SK-N-SH (cell line): ENCODE data around the gene THUMPD3. TPM values are rescaled to one million over a fixed set of nuclear protein-coding genes. Genes with fewer than 3 reads are reported as not detected.

Experiments
- CTCF ChIA-PET: fragments of 300-600, 350-600 bp; formaldehyde crosslinking; extraction: SDS; loops from one replicate; lab custom pipeline; 2021; lab: Yijun Ruan, JAX
- POLR2A ChIA-PET: fragments of 350-600 bp; sonication (Branson Sonifier 250); formaldehyde crosslinking; extraction: SDS; loops from one replicate; lab custom pipeline; 2020; ENCODE audit warnings: antibody characterized with exemption, inconsistent platforms; lab: Yijun Ruan, JAX
- DNase-seq: peaks from one replicate; pipeline ENCODE4 v3.0.0; 2012
- H2AFZ ChIP-seq: fragments of 200-600 bp; sonication (generic); 2 replicates; pipeline ENCODE4 v1.8.1; 2016; ENCODE audit warnings: antibody characterized with exemption, mild to moderate bottlenecking, low read depth
- H3F3A ChIP-seq: fragments of 200-600 bp; sonication (generic); replicated peaks from 2 replicates; pipeline ENCODE3; 2016; ENCODE audit warnings: antibody characterized with exemption, mild to moderate bottlenecking; ENCODE audit not compliant: insufficient read depth
- H3K27ac ChIP-seq, 2 experiments: fragments of 200-500 bp in 1 of 2; fragments of 200-600 bp in 1 of 2; sonication (Bioruptor generic) in 1 of 2; sonication (generic), shearing (Covaris generic) in 1 of 2; 2 replicates each; pipeline versions ENCODE4 v1.5.1 to v1.6.1; 2014 to 2016; ENCODE audit warnings: low read depth in 2 of 2, inconsistent platforms in 1 of 2, low read length in 1 of 2, mild to moderate bottlenecking in 1 of 2, mixed read lengths in 1 of 2
- H3K27me3 ChIP-seq: fragments of 200-600 bp; sonication (generic), shearing (Covaris generic); 2 replicates; pipeline ENCODE4 v1.6.1; 2016; ENCODE audit warnings: mixed run types; ENCODE audit not compliant: insufficient read depth
- H3K36me3 ChIP-seq, 2 experiments: fragments of 200-500 bp in 1 of 2; fragments of 200-600 bp in 1 of 2; sonication (Bioruptor generic) in 1 of 2; sonication (generic) in 1 of 2; replicated peaks in 1 of 2; 2 replicates each; pipeline versions ENCODE3 to v1.5.1; 2014 to 2016; ENCODE audit warnings: low read length in 1 of 2, mild to moderate bottlenecking in 1 of 2; ENCODE audit not compliant: insufficient read depth in 2 of 2, control insufficient read depth in 1 of 2
- H3K4me1 ChIP-seq, 2 experiments: fragments of 200-500 bp in 1 of 2; fragments of 200-600 bp in 1 of 2; sonication (Bioruptor generic) in 1 of 2; sonication (generic), shearing (Covaris generic) in 1 of 2; 2 replicates each; pipeline versions ENCODE4 v1.5.1 to v1.6.1; 2014 to 2016; ENCODE audit warnings: low read depth in 1 of 2, low read length in 1 of 2, mixed run types in 1 of 2; ENCODE audit not compliant: insufficient read depth in 2 of 2, control insufficient read depth in 1 of 2
- H3K4me2 ChIP-seq: fragments of 200-600 bp; sonication (generic), shearing (Covaris generic); 2 replicates; pipeline ENCODE4 v1.6.1; 2017; ENCODE audit warnings: mixed run types
- H3K4me3 ChIP-seq, 2 experiments: fragments of 200-500 bp in 1 of 2; fragments of 200-600 bp in 1 of 2; sonication (Bioruptor generic) in 1 of 2; sonication (generic), shearing (Covaris generic) in 1 of 2; 2 replicates each; pipeline versions ENCODE4 v1.5.1 to v1.8.1; 2014 to 2016; ENCODE audit warnings: low read depth in 2 of 2, inconsistent platforms in 1 of 2, low read length in 1 of 2, mild to moderate bottlenecking in 1 of 2, mixed read lengths in 1 of 2, moderate library complexity in 1 of 2
- H3K79me2 ChIP-seq: fragments of 200-600 bp; sonication (generic); 2 replicates; pipeline ENCODE4 v1.8.1; 2017; ENCODE audit warnings: mild to moderate bottlenecking; ENCODE audit not compliant: insufficient read depth
- H3K9ac ChIP-seq: fragments of 200-600 bp; sonication (generic); 2 replicates; pipeline ENCODE4 v1.6.1; 2017; ENCODE audit warnings: mixed run types
- H3K9me2 ChIP-seq: fragments of 200-600 bp; sonication (generic); 2 replicates; pipeline ENCODE4 v1.6.1; 2017; ENCODE audit warnings: mixed run types
- H3K9me3 ChIP-seq: fragments of 200-600 bp; sonication (generic); 2 replicates; pipeline ENCODE4 v1.6.1; 2017; ENCODE audit warnings: mixed run types, mild to moderate bottlenecking, moderate library complexity
- H4K20me1 ChIP-seq: fragments of 200-600 bp; sonication (generic); 2 replicates; pipeline ENCODE4 v1.6.1; 2017; ENCODE audit warnings: mild to moderate bottlenecking, mixed run types; ENCODE audit not compliant: insufficient read depth
- CHD2 ChIP-seq: fragments of 150-350 bp; IDR thresholded peaks from 2 replicates; pipeline ENCODE4 v1.6.1; 2018; ENCODE audit warnings: low read length; ENCODE audit not compliant: partially characterized antibody
- EP300 ChIP-seq, 2 experiments: IDR thresholded peaks; 2 replicates each; pipeline versions ENCODE4 v1.4.0 to v1.6.1; 2012; ENCODE audit warnings: borderline replicate concordance in 1 of 2, low read depth in 1 of 2, low read length in 1 of 2
- MXI1 ChIP-seq: IDR thresholded peaks from 2 replicates; pipeline ENCODE4 v1.6.1; 2012; ENCODE audit warnings: mild to moderate bottlenecking, low read depth, low read length, improper control_type of control experiment
- RAD21 ChIP-seq: IDR thresholded peaks from 2 replicates; pipeline ENCODE4 v1.6.1; 2012; ENCODE audit warnings: mild to moderate bottlenecking, low read length
- SIN3A ChIP-seq: IDR thresholded peaks from 2 replicates; pipeline ENCODE4 v1.6.1; 2012; ENCODE audit warnings: low read depth, mild to moderate bottlenecking, low read length, moderate library complexity, borderline replicate concordance
- TAF1 ChIP-seq: IDR thresholded peaks from 2 replicates; pipeline ENCODE4 v1.6.1; 2012; ENCODE audit warnings: low read depth, mild to moderate bottlenecking, low read length, moderate library complexity, borderline replicate concordance
- TCF12 ChIP-seq: IDR thresholded peaks from 2 replicates; pipeline ENCODE4 v1.4.0; 2012
- TEAD4 ChIP-seq: IDR thresholded peaks from 2 replicates; pipeline ENCODE4 v1.4.0; 2012; ENCODE audit warnings: mild to moderate bottlenecking, borderline replicate concordance; ENCODE audit not compliant: insufficient read depth
- YY1 ChIP-seq: IDR thresholded peaks from 2 replicates; pipeline ENCODE4 v1.4.0; 2012; ENCODE audit warnings: low read depth, mild to moderate bottlenecking
- WGBS: methylation state at CpG from one replicate; pipeline ENCODE4 v1.1.6; 2017; ENCODE audit warnings: low lambda C conversion rate; 5-methylcytosine and 5-hydroxymethylcytosine counted together
- polyA plus RNA-seq, 3 experiments: library from polyadenylated mRNA; depleted of rRNA; stranded (reverse); fragments of >200 nt; gene quantifications; 2 replicates each; pipeline ENCODE4 v1.2.3, GENCODE V29; 2012
- TF ChIP-seq, protein P1 (sequence below): IDR thresholded peaks from 2 replicates; pipeline ENCODE4 v1.4.0; 2012; ENCODE audit warnings: low read depth, borderline replicate concordance
- TF ChIP-seq, protein P2 (sequence below): fragments of 150-350 bp; IDR thresholded peaks from 2 replicates; pipeline ENCODE4 v1.6.1; 2016; ENCODE audit warnings: mild to moderate bottlenecking, low read depth, low read length
- TF ChIP-seq, protein P3 (sequence below): IDR thresholded peaks from 2 replicates; pipeline ENCODE4 v1.6.1; 2012; ENCODE audit warnings: mild to moderate bottlenecking, low read depth, low read length, moderate library complexity
- TF ChIP-seq, protein P4 (sequence below): IDR thresholded peaks from 2 replicates; pipeline ENCODE4; 2012
- TF ChIP-seq, protein P5 (sequence below): IDR thresholded peaks from 2 replicates; pipeline ENCODE4 v1.4.0; 2012; ENCODE audit warnings: low read depth, borderline replicate concordance

Gene THUMPD3
- polyA plus RNA-seq, 1 of the 3 experiments (the other 2 are of a cell fraction) = 27.1 TPM

DNA sequence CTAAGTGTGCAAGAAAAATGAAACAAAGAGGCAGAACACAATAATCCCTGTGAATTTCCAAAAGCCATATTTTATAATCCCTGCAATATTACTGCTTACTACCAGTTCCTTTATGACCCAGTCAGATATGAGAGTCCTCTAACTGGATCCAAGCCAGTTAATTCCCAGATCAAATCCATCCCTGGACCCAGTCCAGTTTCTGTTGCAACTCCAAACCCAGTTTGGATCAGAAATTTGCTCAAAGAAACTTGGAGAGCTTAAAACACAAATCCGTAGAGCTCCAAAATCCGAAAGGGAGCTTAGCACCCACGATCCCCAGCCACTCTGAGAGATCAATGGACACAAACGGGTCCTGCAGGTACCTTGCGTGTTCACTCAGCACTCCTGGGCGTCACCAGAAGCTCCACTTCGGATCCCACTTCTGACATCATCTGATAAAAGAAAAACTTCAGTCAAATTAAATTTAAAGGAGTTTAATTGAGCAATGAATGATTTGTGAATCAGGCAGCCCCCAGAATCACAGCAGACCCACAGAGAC is 32.6 kb upstream of the THUMPD3 start:
- TF ChIP-seq, protein P1, sequence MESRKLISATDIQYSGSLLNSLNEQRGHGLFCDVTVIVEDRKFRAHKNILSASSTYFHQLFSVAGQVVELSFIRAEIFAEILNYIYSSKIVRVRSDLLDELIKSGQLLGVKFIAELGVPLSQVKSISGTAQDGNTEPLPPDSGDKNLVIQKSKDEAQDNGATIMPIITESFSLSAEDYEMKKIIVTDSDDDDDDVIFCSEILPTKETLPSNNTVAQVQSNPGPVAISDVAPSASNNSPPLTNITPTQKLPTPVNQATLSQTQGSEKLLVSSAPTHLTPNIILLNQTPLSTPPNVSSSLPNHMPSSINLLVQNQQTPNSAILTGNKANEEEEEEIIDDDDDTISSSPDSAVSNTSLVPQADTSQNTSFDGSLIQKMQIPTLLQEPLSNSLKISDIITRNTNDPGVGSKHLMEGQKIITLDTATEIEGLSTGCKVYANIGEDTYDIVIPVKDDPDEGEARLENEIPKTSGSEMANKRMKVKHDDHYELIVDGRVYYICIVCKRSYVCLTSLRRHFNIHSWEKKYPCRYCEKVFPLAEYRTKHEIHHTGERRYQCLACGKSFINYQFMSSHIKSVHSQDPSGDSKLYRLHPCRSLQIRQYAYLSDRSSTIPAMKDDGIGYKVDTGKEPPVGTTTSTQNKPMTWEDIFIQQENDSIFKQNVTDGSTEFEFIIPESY = no peak
- TF ChIP-seq TEAD4 (no peak), YY1 (no peak), MXI1 (no peak), TAF1 (no peak)
- CTCF ChIA-PET = interaction anchor here (0.7 to 2.0 kb wide), 4 partner anchors 10 to 343 kb away, joined by 3 to 12 read pairs (median 3); no protein-coding TSS in a partner anchor

DNA sequence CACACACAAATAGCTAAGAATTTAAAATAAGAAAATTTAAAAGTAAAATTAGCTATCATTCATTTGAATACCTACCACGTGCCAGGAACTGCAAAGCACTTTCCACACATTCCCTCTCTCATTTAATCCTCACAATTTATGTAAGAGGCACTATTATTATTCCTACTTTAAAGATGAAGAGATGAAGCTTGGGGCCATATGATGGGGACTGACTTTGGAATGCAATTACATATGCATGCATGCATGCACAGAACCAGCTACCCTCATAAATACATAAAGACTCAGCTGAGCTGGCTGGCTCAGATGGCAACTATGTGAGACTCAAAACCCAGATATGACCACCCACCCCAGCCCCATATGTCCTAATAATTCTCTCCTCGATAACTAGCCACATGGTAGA is 31.7 kb upstream of the THUMPD3 start:
- ChIA-PET CTCF (interaction anchor here (1.2 to 2.0 kb wide), 3 partner anchors 22 to 344 kb away, joined by 3 to 12 read pairs (median 3); no protein-coding TSS in a partner anchor), POLR2A (no interaction called here)
- Histone ChIP-seq H2AFZ (no peak overlapping the region), H3K4me3 (no peak overlapping the region), H3K79me2 (no peaks in the 10 kb centered on the region), H3K4me2 (no peak overlapping the region), H3K9me2 (no peaks in the 10 kb centered on the region), H4K20me1 (no peaks in the 10 kb centered on the region), H3F3A (no peaks in the 10 kb centered on the region), H3K27me3 (no peaks in the 10 kb centered on the region), H3K27ac (no peak overlapping the region), H3K9me3 (no peaks in the 10 kb centered on the region), H3K4me1 (no peaks in the 10 kb centered on the region), H3K9ac (no peak overlapping the region), H3K36me3 (peaks cover 0 to 9% of the 10 kb centered on the region in 2 experiments)
- no peak for DNase-seq
- 26% methylated on average over 2 of the region's 2 CpGs for WGBS
- TF ChIP-seq, protein P2, sequence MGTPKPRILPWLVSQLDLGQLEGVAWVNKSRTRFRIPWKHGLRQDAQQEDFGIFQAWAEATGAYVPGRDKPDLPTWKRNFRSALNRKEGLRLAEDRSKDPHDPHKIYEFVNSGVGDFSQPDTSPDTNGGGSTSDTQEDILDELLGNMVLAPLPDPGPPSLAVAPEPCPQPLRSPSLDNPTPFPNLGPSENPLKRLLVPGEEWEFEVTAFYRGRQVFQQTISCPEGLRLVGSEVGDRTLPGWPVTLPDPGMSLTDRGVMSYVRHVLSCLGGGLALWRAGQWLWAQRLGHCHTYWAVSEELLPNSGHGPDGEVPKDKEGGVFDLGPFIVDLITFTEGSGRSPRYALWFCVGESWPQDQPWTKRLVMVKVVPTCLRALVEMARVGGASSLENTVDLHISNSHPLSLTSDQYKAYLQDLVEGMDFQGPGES = no peak
- TF ChIP-seq EP300 (IDR thresholded peaks at IDR 0.05; ENCODE audit: borderline replicate concordance in 1 of 2, low read depth in 1 of 2, low read length in 1 of 2) (no peak), TCF12 (no peak), YY1 (no peak), CHD2 (no peak), SIN3A (no peak), RAD21 (no peak)
- TF ChIP-seq, protein P3, sequence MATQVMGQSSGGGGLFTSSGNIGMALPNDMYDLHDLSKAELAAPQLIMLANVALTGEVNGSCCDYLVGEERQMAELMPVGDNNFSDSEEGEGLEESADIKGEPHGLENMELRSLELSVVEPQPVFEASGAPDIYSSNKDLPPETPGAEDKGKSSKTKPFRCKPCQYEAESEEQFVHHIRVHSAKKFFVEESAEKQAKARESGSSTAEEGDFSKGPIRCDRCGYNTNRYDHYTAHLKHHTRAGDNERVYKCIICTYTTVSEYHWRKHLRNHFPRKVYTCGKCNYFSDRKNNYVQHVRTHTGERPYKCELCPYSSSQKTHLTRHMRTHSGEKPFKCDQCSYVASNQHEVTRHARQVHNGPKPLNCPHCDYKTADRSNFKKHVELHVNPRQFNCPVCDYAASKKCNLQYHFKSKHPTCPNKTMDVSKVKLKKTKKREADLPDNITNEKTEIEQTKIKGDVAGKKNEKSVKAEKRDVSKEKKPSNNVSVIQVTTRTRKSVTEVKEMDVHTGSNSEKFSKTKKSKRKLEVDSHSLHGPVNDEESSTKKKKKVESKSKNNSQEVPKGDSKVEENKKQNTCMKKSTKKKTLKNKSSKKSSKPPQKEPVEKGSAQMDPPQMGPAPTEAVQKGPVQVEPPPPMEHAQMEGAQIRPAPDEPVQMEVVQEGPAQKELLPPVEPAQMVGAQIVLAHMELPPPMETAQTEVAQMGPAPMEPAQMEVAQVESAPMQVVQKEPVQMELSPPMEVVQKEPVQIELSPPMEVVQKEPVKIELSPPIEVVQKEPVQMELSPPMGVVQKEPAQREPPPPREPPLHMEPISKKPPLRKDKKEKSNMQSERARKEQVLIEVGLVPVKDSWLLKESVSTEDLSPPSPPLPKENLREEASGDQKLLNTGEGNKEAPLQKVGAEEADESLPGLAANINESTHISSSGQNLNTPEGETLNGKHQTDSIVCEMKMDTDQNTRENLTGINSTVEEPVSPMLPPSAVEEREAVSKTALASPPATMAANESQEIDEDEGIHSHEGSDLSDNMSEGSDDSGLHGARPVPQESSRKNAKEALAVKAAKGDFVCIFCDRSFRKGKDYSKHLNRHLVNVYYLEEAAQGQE = no peak
- TF ChIP-seq, protein P1 = no peak
- TF ChIP-seq, protein P4, sequence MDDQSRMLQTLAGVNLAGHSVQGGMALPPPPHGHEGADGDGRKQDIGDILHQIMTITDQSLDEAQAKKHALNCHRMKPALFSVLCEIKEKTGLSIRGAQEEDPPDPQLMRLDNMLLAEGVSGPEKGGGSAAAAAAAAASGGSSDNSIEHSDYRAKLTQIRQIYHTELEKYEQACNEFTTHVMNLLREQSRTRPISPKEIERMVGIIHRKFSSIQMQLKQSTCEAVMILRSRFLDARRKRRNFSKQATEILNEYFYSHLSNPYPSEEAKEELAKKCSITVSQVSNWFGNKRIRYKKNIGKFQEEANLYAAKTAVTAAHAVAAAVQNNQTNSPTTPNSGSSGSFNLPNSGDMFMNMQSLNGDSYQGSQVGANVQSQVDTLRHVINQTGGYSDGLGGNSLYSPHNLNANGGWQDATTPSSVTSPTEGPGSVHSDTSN = no peak
- TF ChIP-seq, protein P5, sequence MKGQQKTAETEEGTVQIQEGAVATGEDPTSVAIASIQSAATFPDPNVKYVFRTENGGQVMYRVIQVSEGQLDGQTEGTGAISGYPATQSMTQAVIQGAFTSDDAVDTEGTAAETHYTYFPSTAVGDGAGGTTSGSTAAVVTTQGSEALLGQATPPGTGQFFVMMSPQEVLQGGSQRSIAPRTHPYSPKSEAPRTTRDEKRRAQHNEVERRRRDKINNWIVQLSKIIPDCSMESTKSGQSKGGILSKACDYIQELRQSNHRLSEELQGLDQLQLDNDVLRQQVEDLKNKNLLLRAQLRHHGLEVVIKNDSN = no peak

More for the DNA sequence above, 32.6 kb upstream of the THUMPD3 start:
- no peaks in the 10 kb centered on the region for H3F3A ChIP-seq
- H3K4me3 ChIP-seq = no peak overlapping the region
- peaks cover 0 to 9% of the 10 kb centered on the region in 2 experiments for H3K36me3 ChIP-seq
- no peaks in the 10 kb centered on the region for H4K20me1 ChIP-seq
- POLR2A ChIA-PET = no interaction called here
- WGBS = 46% methylated on average over 7 of the region's 7 CpGs
- H3K27me3 ChIP-seq = no peaks in the 10 kb centered on the region
- H2AFZ ChIP-seq = no peak overlapping the region
- no peaks in the 10 kb centered on the region for H3K79me2 ChIP-seq
- no peaks in the 10 kb centered on the region for H3K4me1 ChIP-seq
- no peak overlapping the region for H3K4me2 ChIP-seq
- no peaks in the 10 kb centered on the region for H3K9me3 ChIP-seq
- no peak for DNase-seq
- H3K9me2 ChIP-seq = no peaks in the 10 kb centered on the region
- no peak overlapping the region for H3K27ac ChIP-seq
- no peak overlapping the region for H3K9ac ChIP-seq
